A549 treated with GW870086 at 1 μM for 4 hours (cell line): ENCODE results near the gene FNDC5. TPM values are rescaled to one million over a fixed set of nuclear protein-coding genes. Genes with fewer than 3 reads are reported as not detected.

Experiments used
- total RNA-seq: library from RNA; stranded (reverse); fragments of 200-300 nt; extraction: Qiagen RNA extraction; gene quantifications from 5 replicates; pipeline ENCODE4 v1.2.3, GENCODE V29; 2022; ENCODE audit warnings: low read depth

FNDC5 gene
- 0.32 to 0.74 TPM (median 0.62 TPM) in 5 replicates for total RNA-seq

DNA sequence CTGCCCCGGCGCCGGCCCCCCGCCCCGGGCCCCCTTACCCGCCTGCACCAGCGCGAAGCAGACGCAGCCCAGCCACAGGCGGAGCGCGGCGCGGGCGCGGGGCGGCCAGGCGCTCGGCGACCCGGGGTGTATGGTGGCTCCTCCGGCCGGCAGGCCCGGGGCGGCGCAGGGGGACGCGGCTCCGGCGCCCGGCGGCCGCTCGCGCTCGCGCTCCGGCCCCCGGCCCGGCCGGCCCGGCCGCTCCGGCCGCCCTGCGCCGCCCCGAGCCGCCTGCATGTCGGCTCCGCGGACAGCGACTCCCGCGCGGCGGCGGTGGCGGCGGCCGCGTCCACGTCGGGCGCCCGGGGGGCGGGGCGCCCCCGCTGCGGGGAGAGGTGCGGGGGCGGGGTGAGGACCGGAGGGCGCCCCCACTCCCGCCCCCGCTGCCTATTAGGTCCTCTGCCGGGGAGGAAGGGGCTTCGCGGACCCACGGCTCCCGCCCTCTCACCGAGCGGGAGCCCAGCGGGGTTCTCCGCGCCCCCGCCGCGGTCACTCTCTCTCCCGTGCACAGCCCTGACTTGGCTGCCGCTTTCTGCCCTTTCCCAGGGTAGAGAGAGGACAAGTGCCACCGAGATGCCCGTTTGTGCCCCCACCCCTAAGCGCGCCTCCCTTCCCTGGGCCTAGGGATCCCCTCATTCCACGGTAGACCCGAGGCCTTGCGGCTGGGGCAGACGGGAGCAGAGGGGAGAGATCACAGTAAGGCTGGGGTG is at the start of gene FNDC5:
TSS of gene FNDC5 (minus strand) at position 298 of the 749 bp plus-strand sequence.

GRCh38 chr1:32900956-32901822 is 30.5 kb upstream of the FNDC5 start, which contains the start of gene TMEM54:
Gene TMEM54 (minus strand): TSS chr1:32901389. CDS start chr1:32901238, 151 bp downstream.

GRCh38 chr1:32886004-32886827 is 15.5 kb upstream of the FNDC5 start, which contains the start of gene HPCA:
Gene HPCA (plus strand): TSS chr1:32886491. CDS start chr1:32888899, 2,408 bp downstream.

GRCh38 chr1:32817159-32817814 is 53.4 kb downstream of the FNDC5 start, which contains the start of the genes S100PBP and YARS1:
Gene S100PBP (plus strand): TSS chr1:32817653. CDS start chr1:32826100, 8,447 bp downstream.
Gene YARS1 (minus strand): TSS chr1:32817358. CDS start chr1:32817244, 114 bp downstream.

Other genes with a start within 250 kb of the FNDC5 start
- 36.0 to 49.8 TPM (median 38.4 TPM) in 5 replicates for gene ZBTB8OS, start 220.4 kb downstream of the FNDC5 start, total RNA-seq
- 67.2 to 88.3 TPM (median 77.6 TPM) in 5 replicates for gene RBBP4, start 219.7 kb downstream of the FNDC5 start, total RNA-seq
- 10.4 to 17.7 TPM (median 14.8 TPM) in 5 replicates for gene SYNC, start 168.1 kb downstream of the FNDC5 start, total RNA-seq
- 60.7 to 89.3 TPM (median 67.5 TPM) in 5 replicates for gene YARS1, start 53.6 kb downstream of the FNDC5 start, total RNA-seq
- gene S100PBP, start 53.3 kb downstream of the FNDC5 start, total RNA-seq = 11.3 to 17.0 TPM (median 15.7 TPM) in 5 replicates
- gene HPCA, start 15.6 kb upstream of the FNDC5 start, total RNA-seq = 0.14 to 0.66 TPM (median 0.38 TPM) in 5 replicates
- 31.3 to 45.3 TPM (median 39.4 TPM) in 5 replicates for gene TMEM54, start 30.5 kb upstream of the FNDC5 start, total RNA-seq
- gene RNF19B, start 93.9 kb upstream of the FNDC5 start, total RNA-seq = 20.2 to 23.7 TPM (median 22.1 TPM) in 5 replicates
- 142 to 159 TPM (median 153 TPM) in 5 replicates for gene AK2, start 166.0 kb upstream of the FNDC5 start, total RNA-seq
- 0.62 to 1.1 TPM (median 1.0 TPM) in 5 replicates for gene AZIN2, start 210.2 kb upstream of the FNDC5 start, total RNA-seq